GM06990 (cell line): Measurements from ENCODE around the gene SMARCAL1.

Source experiments
- DNase-seq: peaks from one replicate; pipeline ENCODE4 v3.0.0-alpha.2; 2011; ENCODE audit not compliant: insufficient read length; ENCODE audit errors: extremely low read depth
- H3K27me3 ChIP-seq: replicated peaks from 2 replicates; pipeline ENCODE4 v1.6.0; 2011; ENCODE audit warnings: low read length; ENCODE audit not compliant: control insufficient read depth, insufficient read depth
- H3K36me3 ChIP-seq: 2 replicates; pipeline ENCODE4 v1.5.1; 2011; ENCODE audit warnings: low read length; ENCODE audit not compliant: control insufficient read depth, insufficient read depth
- H3K4me3 ChIP-seq: replicated peaks from 2 replicates; pipeline ENCODE4 v1.5.1; 2011; ENCODE audit warnings: low read depth, mild to moderate bottlenecking, control low read depth, low read length
- TF ChIP-seq, protein P1 (sequence below): IDR thresholded peaks from 2 replicates; pipeline ENCODE4 v1.5.1; 2011; ENCODE audit warnings: low read length, control low read depth, mild to moderate bottlenecking, inconsistent platforms; ENCODE audit not compliant: insufficient read depth, poor library complexity, severe bottlenecking

SMARCAL1 gene

DNA sequence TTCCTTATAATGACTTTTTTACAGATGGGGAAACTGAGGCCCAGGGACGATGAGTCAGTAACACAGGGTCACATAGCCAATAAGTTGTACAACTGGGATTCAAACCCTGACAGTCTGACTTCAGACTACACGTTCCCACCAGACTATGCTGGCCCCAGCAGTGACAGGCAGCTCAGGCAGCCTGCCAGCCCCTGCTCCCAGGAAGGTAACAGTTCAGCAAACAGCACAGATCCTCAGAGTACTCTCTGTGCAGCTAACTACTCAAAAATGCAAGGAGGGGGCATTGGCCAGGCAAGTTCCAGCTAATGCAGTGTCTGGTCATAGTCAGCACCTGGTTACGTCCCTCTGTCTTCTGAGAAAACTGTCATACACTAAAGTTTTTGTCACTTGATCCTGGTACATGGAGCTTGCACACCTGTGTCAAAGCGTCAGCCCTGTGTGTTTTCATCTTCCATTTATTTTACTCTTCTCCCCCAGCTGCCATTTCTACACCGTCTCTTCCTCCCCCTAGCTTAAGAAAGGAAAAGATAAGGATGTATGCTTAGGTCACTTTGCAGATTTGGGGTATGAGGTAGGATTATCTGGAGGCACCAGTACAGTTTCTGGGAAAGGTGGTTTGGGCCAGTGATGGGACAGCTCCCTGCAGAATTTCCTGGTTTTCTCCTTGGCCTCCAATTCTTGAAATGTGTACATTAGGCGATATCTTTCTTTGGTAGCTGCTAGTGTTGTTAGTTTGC lies 4.5 kb downstream of the SMARCAL1 start:
- TF ChIP-seq, protein P1, sequence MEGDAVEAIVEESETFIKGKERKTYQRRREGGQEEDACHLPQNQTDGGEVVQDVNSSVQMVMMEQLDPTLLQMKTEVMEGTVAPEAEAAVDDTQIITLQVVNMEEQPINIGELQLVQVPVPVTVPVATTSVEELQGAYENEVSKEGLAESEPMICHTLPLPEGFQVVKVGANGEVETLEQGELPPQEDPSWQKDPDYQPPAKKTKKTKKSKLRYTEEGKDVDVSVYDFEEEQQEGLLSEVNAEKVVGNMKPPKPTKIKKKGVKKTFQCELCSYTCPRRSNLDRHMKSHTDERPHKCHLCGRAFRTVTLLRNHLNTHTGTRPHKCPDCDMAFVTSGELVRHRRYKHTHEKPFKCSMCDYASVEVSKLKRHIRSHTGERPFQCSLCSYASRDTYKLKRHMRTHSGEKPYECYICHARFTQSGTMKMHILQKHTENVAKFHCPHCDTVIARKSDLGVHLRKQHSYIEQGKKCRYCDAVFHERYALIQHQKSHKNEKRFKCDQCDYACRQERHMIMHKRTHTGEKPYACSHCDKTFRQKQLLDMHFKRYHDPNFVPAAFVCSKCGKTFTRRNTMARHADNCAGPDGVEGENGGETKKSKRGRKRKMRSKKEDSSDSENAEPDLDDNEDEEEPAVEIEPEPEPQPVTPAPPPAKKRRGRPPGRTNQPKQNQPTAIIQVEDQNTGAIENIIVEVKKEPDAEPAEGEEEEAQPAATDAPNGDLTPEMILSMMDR = no peak
- H3K36me3 ChIP-seq = peaks cover 17% of the 10 kb centered on the region
- no peak for DNase-seq
- no peak overlapping the region for H3K4me3 ChIP-seq
- no peaks in the 10 kb centered on the region for H3K27me3 ChIP-seq

GRCh38 chr2:216418981-216419380 lies 6.7 kb downstream of the SMARCAL1 start:
- no peak overlapping the region for H3K4me3 ChIP-seq
- H3K27me3 ChIP-seq = no peaks in the 10 kb centered on the region
- H3K36me3 ChIP-seq = peaks cover 31% of the 10 kb centered on the region
- TF ChIP-seq, protein P1 = no peak
- no peak for DNase-seq

DNA sequence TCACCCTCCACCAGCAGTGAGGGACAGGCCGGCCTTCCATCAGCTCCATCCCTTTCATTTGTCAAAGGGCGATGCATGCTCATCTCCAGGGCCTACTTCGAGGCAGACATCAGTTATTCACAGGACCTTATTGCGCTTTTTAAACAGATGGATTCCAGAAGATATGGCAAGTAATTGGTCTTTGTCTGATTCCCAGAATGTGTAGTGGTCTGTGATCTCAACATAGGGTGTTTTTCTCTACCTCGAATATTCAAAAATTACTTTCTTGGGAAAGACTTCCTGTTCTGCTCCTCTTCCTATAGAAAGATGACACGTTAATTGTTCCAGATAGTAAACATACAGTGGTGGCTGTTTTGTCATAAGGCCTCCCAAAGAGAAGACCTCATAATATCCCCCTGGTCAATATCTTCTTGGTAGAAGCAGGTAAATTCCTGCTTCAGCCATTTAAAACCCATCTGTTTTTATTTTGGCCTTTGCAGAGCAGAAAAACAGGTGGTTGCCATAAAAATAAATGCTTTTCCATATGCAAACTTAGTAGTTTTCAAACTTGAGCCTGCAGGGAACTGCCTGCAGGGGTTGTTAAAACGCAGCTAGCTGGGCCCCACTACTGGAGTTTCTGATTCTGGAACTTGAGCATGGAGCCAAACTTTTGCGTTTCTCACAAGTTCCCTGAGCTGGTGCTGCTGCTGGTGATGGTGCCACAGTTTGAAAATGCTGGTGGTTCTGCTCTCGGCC lies 8.2 kb downstream of the SMARCAL1 start:
- no peak for DNase-seq
- Histone ChIP-seq H3K27me3 (no peaks in the 10 kb centered on the region), H3K36me3 (peaks cover 37% of the 10 kb centered on the region), H3K4me3 (no peak overlapping the region)
- TF ChIP-seq, protein P1 = no peak

DNA sequence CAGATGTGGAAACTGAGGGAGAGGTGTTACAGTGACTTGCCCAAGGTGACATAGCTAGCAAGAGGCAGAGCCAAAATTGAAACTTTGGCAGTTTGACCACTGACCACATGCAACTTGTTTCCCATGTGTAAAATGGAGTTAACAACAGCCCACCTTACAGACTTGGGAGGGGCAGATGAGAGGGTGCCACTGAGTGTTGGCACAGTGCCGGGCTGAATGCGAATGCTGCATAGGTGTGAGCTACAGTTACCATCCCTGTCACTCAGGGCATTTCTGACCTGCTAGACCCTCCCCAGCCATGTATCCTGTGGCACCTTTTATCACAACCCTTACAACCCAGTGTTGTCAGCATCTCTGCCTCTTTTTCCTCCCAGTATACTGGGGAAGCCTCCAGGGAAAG lies 10.8 kb downstream of the SMARCAL1 start:
- Histone ChIP-seq H3K4me3 (no peak overlapping the region), H3K27me3 (no peaks in the 10 kb centered on the region), H3K36me3 (peaks cover 32% of the 10 kb centered on the region)
- TF ChIP-seq, protein P1 = no peak
- no peak for DNase-seq

- H3K27me3 ChIP-seq = no peaks in the 10 kb centered on the region
- TF ChIP-seq, protein P1 = no peak
- peaks cover 34% of the 10 kb centered on the region for H3K36me3 ChIP-seq
- no peak overlapping the region for H3K4me3 ChIP-seq
- no peak for DNase-seq
Measured at GRCh38 chr2:216424274-216424673, 12.0 kb downstream of the SMARCAL1 start.
